GM12872 (cell line): Measurements from ENCODE around the gene CCDC57.

Experiments used
- TF ChIP-seq, protein P1 (sequence below): IDR thresholded peaks from 3 replicates; pipeline ENCODE4 v1.5.1; 2011; ENCODE audit warnings: low read depth, mild to moderate bottlenecking, low read length, moderate library complexity; ENCODE audit not compliant: insufficient read depth

The CCDC57 gene

DNA sequence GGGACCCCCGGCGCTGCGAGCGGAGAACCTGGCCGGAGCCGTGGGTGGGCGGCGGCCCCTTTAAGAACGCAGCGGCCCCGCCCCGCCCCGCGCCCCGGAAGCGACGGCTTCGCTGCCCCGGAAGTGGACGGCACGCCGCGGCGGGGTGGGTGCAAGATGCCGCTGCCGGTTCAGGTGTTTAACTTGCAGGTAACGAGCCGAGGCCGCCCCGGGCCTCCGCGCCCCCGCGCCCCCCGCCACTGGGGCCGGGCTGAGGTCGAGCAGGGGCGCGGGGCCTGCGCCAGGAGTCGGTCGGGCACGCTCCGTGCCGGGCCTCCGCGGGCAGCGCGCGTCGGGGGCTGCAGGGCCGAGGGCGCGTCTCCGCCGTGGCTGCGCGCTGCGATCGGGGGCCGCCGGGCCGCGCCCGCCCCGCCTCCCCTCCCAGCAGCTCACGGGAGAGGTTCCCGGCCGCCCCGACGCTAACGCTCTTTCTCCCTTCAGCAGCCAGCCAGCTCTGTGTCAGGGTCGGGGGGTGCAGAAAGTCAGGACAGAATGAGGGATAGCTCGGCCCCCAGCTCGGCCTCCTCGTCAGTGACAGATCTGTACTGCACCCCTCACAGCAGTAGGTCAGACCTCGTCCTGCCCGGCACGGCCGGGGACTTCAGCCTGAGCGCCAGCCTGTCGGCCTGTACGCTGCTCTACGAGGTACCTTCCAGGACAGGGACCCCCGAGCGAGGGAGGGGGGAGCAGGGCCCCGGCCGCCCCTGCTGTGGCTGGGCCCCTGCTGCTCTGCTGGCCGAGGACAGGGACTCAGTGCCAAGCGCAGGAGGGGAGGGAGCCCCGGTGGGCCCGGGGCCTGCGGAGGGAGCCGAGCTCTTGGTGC is 160.6 kb downstream of the CCDC57 start, which contains the start of the genes GPS1 and RFNG:
Gene GPS1, plus strand, starts transcription at position 123 of the 862 bp plus-strand sequence. Its CDS starts 34 bp downstream, at position 157.
Gene RFNG, minus strand, starts transcription at position 36 of the 862 bp plus-strand sequence. CDS start 45 bp downstream, outside the sequence.
- TF ChIP-seq, protein P1, sequence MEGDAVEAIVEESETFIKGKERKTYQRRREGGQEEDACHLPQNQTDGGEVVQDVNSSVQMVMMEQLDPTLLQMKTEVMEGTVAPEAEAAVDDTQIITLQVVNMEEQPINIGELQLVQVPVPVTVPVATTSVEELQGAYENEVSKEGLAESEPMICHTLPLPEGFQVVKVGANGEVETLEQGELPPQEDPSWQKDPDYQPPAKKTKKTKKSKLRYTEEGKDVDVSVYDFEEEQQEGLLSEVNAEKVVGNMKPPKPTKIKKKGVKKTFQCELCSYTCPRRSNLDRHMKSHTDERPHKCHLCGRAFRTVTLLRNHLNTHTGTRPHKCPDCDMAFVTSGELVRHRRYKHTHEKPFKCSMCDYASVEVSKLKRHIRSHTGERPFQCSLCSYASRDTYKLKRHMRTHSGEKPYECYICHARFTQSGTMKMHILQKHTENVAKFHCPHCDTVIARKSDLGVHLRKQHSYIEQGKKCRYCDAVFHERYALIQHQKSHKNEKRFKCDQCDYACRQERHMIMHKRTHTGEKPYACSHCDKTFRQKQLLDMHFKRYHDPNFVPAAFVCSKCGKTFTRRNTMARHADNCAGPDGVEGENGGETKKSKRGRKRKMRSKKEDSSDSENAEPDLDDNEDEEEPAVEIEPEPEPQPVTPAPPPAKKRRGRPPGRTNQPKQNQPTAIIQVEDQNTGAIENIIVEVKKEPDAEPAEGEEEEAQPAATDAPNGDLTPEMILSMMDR, result no peak
